Endodermal cell (in vitro differentiated cells): ENCODE data around the gene ASTN2. TPM values are rescaled to one million over a fixed set of nuclear protein-coding genes. Genes with fewer than 3 reads are reported as not detected.

Experiments used
- DNase-seq: peaks from one replicate; pipeline ENCODE4 v3.0.0-alpha.2; 2017
- H3K27ac ChIP-seq: 2 replicates; pipeline ENCODE4 v1.5.1; 2013; ENCODE audit warnings: mild to moderate bottlenecking, low read depth, low read length, moderate library complexity
- H3K27me3 ChIP-seq: 2 replicates; pipeline ENCODE4 v1.6.1; 2013; ENCODE audit warnings: mild to moderate bottlenecking, low read length, moderate library complexity; ENCODE audit not compliant: insufficient read depth, control insufficient read depth, poor library complexity, severe bottlenecking
- H3K36me3 ChIP-seq: 2 replicates; pipeline ENCODE4 v1.7.0; 2013; ENCODE audit warnings: mild to moderate bottlenecking, low read length, moderate library complexity; ENCODE audit not compliant: control insufficient read depth, insufficient read depth
- H3K4me1 ChIP-seq: one replicate; pipeline ENCODE4 v1.7.0; 2013; ENCODE audit warnings: low read length; ENCODE audit not compliant: control insufficient read depth, insufficient read depth
- H3K4me3 ChIP-seq: 2 replicates; pipeline ENCODE4 v1.5.1; 2013; ENCODE audit warnings: mild to moderate bottlenecking, low read length, moderate library complexity
- H3K9ac ChIP-seq: 2 replicates; pipeline ENCODE4 v1.6.1; 2013; ENCODE audit warnings: mild to moderate bottlenecking, low read length, moderate library complexity; ENCODE audit not compliant: poor library complexity, severe bottlenecking; ENCODE audit errors: extremely low read depth
- H3K9me3 ChIP-seq: 2 replicates; pipeline ENCODE4 v1.6.1; 2013; ENCODE audit warnings: mild to moderate bottlenecking, low read length, moderate library complexity; ENCODE audit not compliant: control insufficient read depth
- H3K27ac Mint-ChIP-seq: 2 replicates; pipeline ENCODE4 v1.8.0; 2020; ENCODE audit warnings: mixed read lengths
- H3K27me3 Mint-ChIP-seq: 2 replicates; pipeline ENCODE4 v1.8.0; 2021; ENCODE audit warnings: mild to moderate bottlenecking, mixed read lengths; ENCODE audit not compliant: insufficient read depth
- H3K36me3 Mint-ChIP-seq: 2 replicates; pipeline ENCODE4 v1.8.0; 2020; ENCODE audit warnings: low read depth, mixed read lengths
- H3K4me1 Mint-ChIP-seq: 2 replicates; pipeline ENCODE4 v1.8.0; 2020; ENCODE audit warnings: mixed read lengths
- H3K4me3 Mint-ChIP-seq: 2 replicates; pipeline ENCODE4 v1.8.0; 2020; ENCODE audit warnings: mild to moderate bottlenecking, moderate library complexity, mixed read lengths
- H3K9me3 Mint-ChIP-seq: 2 replicates; pipeline ENCODE4 v1.8.0; 2020; ENCODE audit warnings: mild to moderate bottlenecking, mixed read lengths
- WGBS, 2 experiments: methylation state at CpG; one replicate each; pipeline versions ENCODE4 v1.1.5 to v1.1.7; 2013; ENCODE audit warnings: missing lambda C conversion rate in 2 of 2, mixed read lengths in 1 of 2; ENCODE audit not compliant: insufficient coverage in 1 of 2, insufficient read length in 1 of 2; 5-methylcytosine and 5-hydroxymethylcytosine counted together
- total RNA-seq, 2 donors: library from RNA; stranded (reverse); fragmentation: NEBNext Ultra II Directional in 1 of 2; extraction: Animal tissue kit (Norgen Biotek cat#: 25700) in 1 of 2; gene quantifications; 2 replicates in 1 of 2; 3 replicates in 1 of 2; pipeline ENCODE4 v1.2.1, GENCODE V29; 2021
- TF ChIP-seq, protein P1 (sequence below): fragments of 200-600 bp; sonication (generic); conservative IDR thresholded peaks from 2 replicates; pipeline ENCODE4 v1.5.0; 2021; ENCODE audit warnings: antibody characterized with exemption, mild to moderate bottlenecking

Gene ASTN2
- total RNA-seq, 2 donors from 2014 or later: 8.9 to 10.4 TPM

- Histone ChIP-seq H3K9ac (no peak overlapping the region), H3K9me3 (no peaks in the 10 kb centered on the region), H3K4me1 (no peaks in the 10 kb centered on the region), H3K27me3 (no peaks in the 10 kb centered on the region), H3K4me3 (no peak overlapping the region), H3K27ac (no peak overlapping the region), H3K36me3 (no peaks in the 10 kb centered on the region)
- H3K27ac Mint-ChIP-seq: no peak overlapping the region
- no peaks in the 10 kb centered on the region for H3K9me3 Mint-ChIP-seq
- H3K27me3 Mint-ChIP-seq: peaks cover 2% of the 10 kb centered on the region
- TF ChIP-seq, protein P1, sequence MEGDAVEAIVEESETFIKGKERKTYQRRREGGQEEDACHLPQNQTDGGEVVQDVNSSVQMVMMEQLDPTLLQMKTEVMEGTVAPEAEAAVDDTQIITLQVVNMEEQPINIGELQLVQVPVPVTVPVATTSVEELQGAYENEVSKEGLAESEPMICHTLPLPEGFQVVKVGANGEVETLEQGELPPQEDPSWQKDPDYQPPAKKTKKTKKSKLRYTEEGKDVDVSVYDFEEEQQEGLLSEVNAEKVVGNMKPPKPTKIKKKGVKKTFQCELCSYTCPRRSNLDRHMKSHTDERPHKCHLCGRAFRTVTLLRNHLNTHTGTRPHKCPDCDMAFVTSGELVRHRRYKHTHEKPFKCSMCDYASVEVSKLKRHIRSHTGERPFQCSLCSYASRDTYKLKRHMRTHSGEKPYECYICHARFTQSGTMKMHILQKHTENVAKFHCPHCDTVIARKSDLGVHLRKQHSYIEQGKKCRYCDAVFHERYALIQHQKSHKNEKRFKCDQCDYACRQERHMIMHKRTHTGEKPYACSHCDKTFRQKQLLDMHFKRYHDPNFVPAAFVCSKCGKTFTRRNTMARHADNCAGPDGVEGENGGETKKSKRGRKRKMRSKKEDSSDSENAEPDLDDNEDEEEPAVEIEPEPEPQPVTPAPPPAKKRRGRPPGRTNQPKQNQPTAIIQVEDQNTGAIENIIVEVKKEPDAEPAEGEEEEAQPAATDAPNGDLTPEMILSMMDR: no peak
- no peaks in the 10 kb centered on the region for H3K36me3 Mint-ChIP-seq
- DNase-seq: no peak
- H3K4me3 Mint-ChIP-seq: no peak overlapping the region
- 93 to 100% methylated on average over 1 to 3 of the region's 3 CpGs for WGBS, 2 experiments
- H3K4me1 Mint-ChIP-seq: peaks cover 4% of the 10 kb centered on the region
Observed at GRCh38 chr9:116605060-116605459, 809.8 kb downstream of the ASTN2 start.

DNA sequence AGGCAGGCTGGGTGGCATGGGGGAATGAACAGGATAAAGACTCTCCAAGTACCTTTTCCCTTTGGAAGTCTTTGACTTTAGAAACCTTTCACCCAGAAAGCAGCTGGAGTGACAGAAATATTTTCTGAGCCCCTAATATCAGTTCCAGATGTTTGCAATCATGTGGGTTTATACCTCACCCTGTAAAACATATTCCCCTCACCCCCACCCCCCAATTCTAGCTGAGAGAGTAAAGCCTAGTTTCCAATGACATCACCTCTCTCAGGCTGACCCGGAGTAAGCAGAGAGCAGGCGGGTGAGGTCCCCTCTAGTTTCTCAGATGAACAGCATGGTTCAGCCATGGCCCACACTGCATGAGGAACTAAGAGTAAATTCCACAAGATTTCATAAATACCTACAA is 810.6 kb downstream of the ASTN2 start:
- TF ChIP-seq, protein P1: no peak
- no peaks in the 10 kb centered on the region for H3K4me1 ChIP-seq
- H3K9ac ChIP-seq: no peak overlapping the region
- Mint-ChIP-seq H3K27ac (no peak overlapping the region), H3K27me3 (peaks cover 2% of the 10 kb centered on the region), H3K9me3 (no peaks in the 10 kb centered on the region), H3K36me3 (no peaks in the 10 kb centered on the region), H3K4me1 (peaks cover 4% of the 10 kb centered on the region), H3K4me3 (no peak overlapping the region)
- H3K27ac ChIP-seq: no peak overlapping the region
- no peak overlapping the region for H3K4me3 ChIP-seq
- WGBS, 2 experiments: 90 to 92% methylated on average over 2 of the region's 2 CpGs
- H3K27me3 ChIP-seq: no peaks in the 10 kb centered on the region
- no peaks in the 10 kb centered on the region for H3K36me3 ChIP-seq
- no peak for DNase-seq
- no peaks in the 10 kb centered on the region for H3K9me3 ChIP-seq

DNA sequence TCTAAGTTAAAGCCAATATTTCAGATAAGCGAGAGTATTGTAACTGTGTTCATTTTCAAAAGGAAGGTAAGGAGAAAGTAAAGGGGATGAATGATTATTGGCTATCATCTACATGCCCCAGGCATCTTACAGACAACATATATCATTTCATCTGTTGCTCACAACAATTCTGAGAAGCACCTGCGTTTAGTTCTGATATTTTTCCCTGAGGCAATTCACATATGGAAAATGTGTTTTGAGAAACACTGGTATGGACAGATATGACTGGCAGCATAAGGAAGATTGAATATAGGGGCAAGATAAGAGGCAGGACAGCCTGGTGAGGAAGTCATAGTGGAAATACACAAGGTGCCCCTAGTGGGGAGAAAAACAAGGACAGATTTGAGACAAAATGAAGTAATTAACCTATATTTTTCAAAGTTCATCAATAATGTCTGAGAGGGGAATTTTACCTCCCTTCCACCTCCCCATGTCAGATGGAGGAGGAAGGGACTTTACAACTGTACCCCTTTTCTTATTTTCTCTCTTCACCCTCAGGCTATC is 815.4 kb downstream of the ASTN2 start:
- H3K4me3 ChIP-seq: no peak overlapping the region
- no peak overlapping the region for H3K27ac ChIP-seq
- H3K9me3 Mint-ChIP-seq: no peaks in the 10 kb centered on the region
- no peaks in the 10 kb centered on the region for H3K36me3 ChIP-seq
- no peak overlapping the region for H3K9ac ChIP-seq
- H3K27me3 ChIP-seq: no peaks in the 10 kb centered on the region
- H3K4me3 Mint-ChIP-seq: no peak overlapping the region
- no peak overlapping the region for H3K27ac Mint-ChIP-seq
- TF ChIP-seq, protein P1: peak; percentile 63
- H3K4me1 ChIP-seq: no peaks in the 10 kb centered on the region
- no peaks in the 10 kb centered on the region for H3K4me1 Mint-ChIP-seq
- WGBS, 2 experiments: 96 to 100% methylated on average over 1 to 2 of the region's 2 CpGs
- DNase-seq: no peak
- H3K9me3 ChIP-seq: no peaks in the 10 kb centered on the region
- no peaks in the 10 kb centered on the region for H3K36me3 Mint-ChIP-seq
- H3K27me3 Mint-ChIP-seq: peaks cover 2% of the 10 kb centered on the region
